ENCODE data around the gene ATP2C2. TPM values are rescaled to one million over a fixed set of nuclear protein-coding genes. Genes with fewer than 3 reads are reported as not detected.

Gene ATP2C2
- total and polyA plus RNA-seq, 2 donors (not counting 1 experiment from before 2014, with no cell fraction given): not detected

DNA sequence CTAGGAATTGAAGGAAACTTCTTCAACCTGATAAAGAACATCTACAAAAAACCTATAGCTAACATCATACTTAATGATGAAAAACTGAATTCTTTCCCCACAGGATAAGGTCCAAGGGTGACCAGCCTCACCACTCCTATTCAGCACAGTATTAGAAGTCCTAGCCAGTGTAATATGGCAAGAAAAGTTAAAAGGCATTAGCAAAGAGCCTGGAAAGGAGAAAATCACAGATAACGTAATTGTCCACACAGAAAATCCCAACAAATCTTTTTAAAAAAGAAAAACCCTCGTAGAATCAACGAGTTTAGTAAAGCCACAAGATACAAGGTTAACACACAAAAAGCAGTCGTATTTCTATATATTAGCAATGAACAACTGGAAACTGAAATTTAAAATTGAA is 98.4 kb downstream of the ATP2C2 start:
- TF ChIP-seq EZH2 (IDR thresholded peaks at IDR 0.05; ENCODE audit: borderline replicate concordance, insufficient read depth, low read depth, low read length, poor library complexity, severe bottlenecking): no peak
- TF ChIP-seq, protein P1, sequence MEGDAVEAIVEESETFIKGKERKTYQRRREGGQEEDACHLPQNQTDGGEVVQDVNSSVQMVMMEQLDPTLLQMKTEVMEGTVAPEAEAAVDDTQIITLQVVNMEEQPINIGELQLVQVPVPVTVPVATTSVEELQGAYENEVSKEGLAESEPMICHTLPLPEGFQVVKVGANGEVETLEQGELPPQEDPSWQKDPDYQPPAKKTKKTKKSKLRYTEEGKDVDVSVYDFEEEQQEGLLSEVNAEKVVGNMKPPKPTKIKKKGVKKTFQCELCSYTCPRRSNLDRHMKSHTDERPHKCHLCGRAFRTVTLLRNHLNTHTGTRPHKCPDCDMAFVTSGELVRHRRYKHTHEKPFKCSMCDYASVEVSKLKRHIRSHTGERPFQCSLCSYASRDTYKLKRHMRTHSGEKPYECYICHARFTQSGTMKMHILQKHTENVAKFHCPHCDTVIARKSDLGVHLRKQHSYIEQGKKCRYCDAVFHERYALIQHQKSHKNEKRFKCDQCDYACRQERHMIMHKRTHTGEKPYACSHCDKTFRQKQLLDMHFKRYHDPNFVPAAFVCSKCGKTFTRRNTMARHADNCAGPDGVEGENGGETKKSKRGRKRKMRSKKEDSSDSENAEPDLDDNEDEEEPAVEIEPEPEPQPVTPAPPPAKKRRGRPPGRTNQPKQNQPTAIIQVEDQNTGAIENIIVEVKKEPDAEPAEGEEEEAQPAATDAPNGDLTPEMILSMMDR (IDR thresholded peaks at IDR 0.05): no peak
- no peak overlapping the region for H3K4me3 ChIP-seq (ENCODE audit: control extremely low read depth in 1 of 5, extremely low read depth in 1 of 5, insufficient read depth in 1 of 5, low read depth in 2 of 5, low read length in 4 of 5)
- no peak overlapping the region for H3K4me2 ChIP-seq (replicated peaks; ENCODE audit: low read depth, low read length, poor library complexity, severe bottlenecking)
- Mint-ChIP-seq H3K27me3 (no peaks in the 10 kb centered on the region), H3K27ac (no peak overlapping the region), H3K4me1 (no peaks in the 10 kb centered on the region), H3K9me3 (ENCODE audit: insufficient read depth) (peaks cover 9% of the 10 kb centered on the region), H3K4me3 (no peak overlapping the region)
- DNase-seq (no peak), ATAC-seq (ENCODE audit: low read depth) (no peak)
- H3K9me3 ChIP-seq (ENCODE audit: control extremely low read depth in 1 of 3, control insufficient read depth in 2 of 3, insufficient read depth in 1 of 3, low read length in 2 of 3): peaks cover 2 to 14% (median 12%) of the 10 kb centered on the region in 3 donors
- intact Hi-C loops (cut with micrococcal nuclease): no loop called here
- no CpG with 5 or more reads among the region's 4 CpGs for WGBS (ENCODE audit: insufficient coverage)
- no peaks in the 10 kb centered on the region for H3K27me3 ChIP-seq (replicated peaks in 1 of 4; ENCODE audit: control extremely low read depth in 1 of 4, control insufficient read depth in 3 of 4, insufficient read depth in 4 of 4, low read length in 3 of 4)
- H3K4me1 ChIP-seq (ENCODE audit: control insufficient read depth in 2 of 2, insufficient read depth in 2 of 2, low read length in 2 of 2): no peaks in the 10 kb centered on the region
- H3K79me2 ChIP-seq (ENCODE audit: control insufficient read depth, insufficient read depth, low read length): no peaks in the 10 kb centered on the region
- no peaks in the 10 kb centered on the region for H4K20me1 ChIP-seq (ENCODE audit: control insufficient read depth, insufficient read depth, low read length, poor library complexity, severe bottlenecking)
- H3K9ac ChIP-seq (ENCODE audit: low read length): no peak overlapping the region
- no peak overlapping the region for H3K27ac ChIP-seq (ENCODE audit: low read length in 2 of 2)
- ChIA-PET CTCF (no interaction called here), POLR2A (no interaction called here)
- no peak overlapping the region for H2AFZ ChIP-seq (ENCODE audit: insufficient read depth, low read depth, low read length, poor library complexity, severe bottlenecking)
- H3K36me3 ChIP-seq (replicated peaks in 1 of 2; ENCODE audit: control extremely low read depth in 1 of 2, control insufficient read depth in 1 of 2, extremely low read depth in 1 of 2, insufficient read depth in 2 of 2, low read length in 1 of 2): peaks cover 0 to 13% of the 10 kb centered on the region in 2 experiments

- TF ChIP-seq, protein P1 (IDR thresholded peaks at IDR 0.05): no peak
- no peak for ATAC-seq (ENCODE audit: low read depth)
- no peak overlapping the region for H3K27ac Mint-ChIP-seq
- peaks cover 12% of the 10 kb centered on the region for H3K9me3 Mint-ChIP-seq (ENCODE audit: insufficient read depth)
- no peak overlapping the region for H3K9ac ChIP-seq (ENCODE audit: low read length)
- 100% methylated on average over 1 of the region's 1 CpG for WGBS (ENCODE audit: insufficient coverage)
- H3K4me1 Mint-ChIP-seq: no peaks in the 10 kb centered on the region
- H3K36me3 ChIP-seq (replicated peaks in 1 of 2; ENCODE audit: control extremely low read depth in 1 of 2, control insufficient read depth in 1 of 2, extremely low read depth in 1 of 2, insufficient read depth in 2 of 2, low read length in 1 of 2): peaks cover 0 to 13% of the 10 kb centered on the region in 2 experiments
- ChIA-PET POLR2A (no interaction called here), CTCF (no interaction called here)
- H3K27me3 Mint-ChIP-seq: no peaks in the 10 kb centered on the region
- intact Hi-C loops (cut with micrococcal nuclease): no loop called here
- H3K27ac ChIP-seq (ENCODE audit: low read length in 2 of 2): no peak overlapping the region
- H3K4me2 ChIP-seq (replicated peaks; ENCODE audit: low read depth, low read length, poor library complexity, severe bottlenecking): no peak overlapping the region
- no peak overlapping the region for H3K4me3 ChIP-seq (ENCODE audit: control extremely low read depth in 1 of 5, extremely low read depth in 1 of 5, insufficient read depth in 1 of 5, low read depth in 2 of 5, low read length in 4 of 5)
- H2AFZ ChIP-seq (ENCODE audit: insufficient read depth, low read depth, low read length, poor library complexity, severe bottlenecking): no peak overlapping the region
- no peaks in the 10 kb centered on the region for H3K4me1 ChIP-seq (ENCODE audit: control insufficient read depth in 2 of 2, insufficient read depth in 2 of 2, low read length in 2 of 2)
- no peaks in the 10 kb centered on the region for H3K79me2 ChIP-seq (ENCODE audit: control insufficient read depth, insufficient read depth, low read length)
- no peak overlapping the region for H3K4me3 Mint-ChIP-seq
- DNase-seq: no peak
- H3K27me3 ChIP-seq (replicated peaks in 1 of 4; ENCODE audit: control extremely low read depth in 1 of 4, control insufficient read depth in 3 of 4, insufficient read depth in 4 of 4, low read length in 3 of 4): no peaks in the 10 kb centered on the region
- H4K20me1 ChIP-seq (ENCODE audit: control insufficient read depth, insufficient read depth, low read length, poor library complexity, severe bottlenecking): no peaks in the 10 kb centered on the region
- peaks cover 2 to 18% (median 14%) of the 10 kb centered on the region in 3 donors for H3K9me3 ChIP-seq (ENCODE audit: control extremely low read depth in 1 of 3, control insufficient read depth in 2 of 3, insufficient read depth in 1 of 3, low read length in 2 of 3)
Observed at GRCh38 chr16:84467256-84467655, 98.9 kb downstream of the ATP2C2 start.

All from B cell (primary cell).